Sigmoid colon (tissue), 4 donors: ENCODE results near the gene OLFM2.

Source experiments
- POLR2AphosphoS5 ChIP-seq, 4 donors: sonication (generic); formaldehyde crosslinking; IDR thresholded peaks; one replicate each; pipeline ENCODE4 v1.6.1; 2017; ENCODE audit warnings: antibody characterized with exemption in 4 of 4
- TF ChIP-seq, protein P1 (sequence below), 4 experiments: fragments of 450-650 bp in 3 of 4; fragments of 200-600 bp in 1 of 4; IDR thresholded peaks; one replicate each; pipeline ENCODE4 v1.5.1; 2016 to 2019; ENCODE audit warnings: antibody characterized with exemption in 4 of 4, mild to moderate bottlenecking in 3 of 4, moderate library complexity in 2 of 4

DNA sequence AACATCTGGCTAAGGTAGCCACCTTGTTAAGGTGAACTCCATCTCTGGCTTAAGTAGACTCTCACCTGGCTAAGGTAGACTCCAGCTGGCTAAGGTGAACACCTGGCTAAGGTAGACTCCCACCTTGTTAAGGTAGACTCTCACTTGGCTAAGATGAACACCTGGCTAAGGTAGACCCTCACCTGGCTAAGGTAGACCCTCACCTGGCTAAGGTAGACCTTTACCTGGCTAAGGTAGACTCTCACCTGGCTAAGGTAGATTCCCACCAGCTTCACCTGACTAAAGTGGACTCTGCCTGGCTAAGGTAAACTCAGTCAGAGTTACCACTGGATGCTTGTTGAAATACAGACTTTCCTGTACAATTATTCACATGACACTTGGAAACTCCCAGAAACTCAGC lies 77.5 kb downstream of the OLFM2 start:
- TF ChIP-seq, protein P1, sequence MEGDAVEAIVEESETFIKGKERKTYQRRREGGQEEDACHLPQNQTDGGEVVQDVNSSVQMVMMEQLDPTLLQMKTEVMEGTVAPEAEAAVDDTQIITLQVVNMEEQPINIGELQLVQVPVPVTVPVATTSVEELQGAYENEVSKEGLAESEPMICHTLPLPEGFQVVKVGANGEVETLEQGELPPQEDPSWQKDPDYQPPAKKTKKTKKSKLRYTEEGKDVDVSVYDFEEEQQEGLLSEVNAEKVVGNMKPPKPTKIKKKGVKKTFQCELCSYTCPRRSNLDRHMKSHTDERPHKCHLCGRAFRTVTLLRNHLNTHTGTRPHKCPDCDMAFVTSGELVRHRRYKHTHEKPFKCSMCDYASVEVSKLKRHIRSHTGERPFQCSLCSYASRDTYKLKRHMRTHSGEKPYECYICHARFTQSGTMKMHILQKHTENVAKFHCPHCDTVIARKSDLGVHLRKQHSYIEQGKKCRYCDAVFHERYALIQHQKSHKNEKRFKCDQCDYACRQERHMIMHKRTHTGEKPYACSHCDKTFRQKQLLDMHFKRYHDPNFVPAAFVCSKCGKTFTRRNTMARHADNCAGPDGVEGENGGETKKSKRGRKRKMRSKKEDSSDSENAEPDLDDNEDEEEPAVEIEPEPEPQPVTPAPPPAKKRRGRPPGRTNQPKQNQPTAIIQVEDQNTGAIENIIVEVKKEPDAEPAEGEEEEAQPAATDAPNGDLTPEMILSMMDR (IDR thresholded peaks at IDR 0.05) = no peak
- TF ChIP-seq POLR2AphosphoS5 (IDR thresholded peaks at IDR 0.05) = no peak
